Measurements from ENCODE around the gene ANO1. TPM values are rescaled to one million over a fixed set of nuclear protein-coding genes. Genes with fewer than 3 reads are reported as not detected.
A peak's percentile ranks its signal among the peaks of the same experiment; 100 is the strongest.

Gene ANO1
- total RNA-seq, 1 donor from 2014 or later, result 0.14 TPM

DNA sequence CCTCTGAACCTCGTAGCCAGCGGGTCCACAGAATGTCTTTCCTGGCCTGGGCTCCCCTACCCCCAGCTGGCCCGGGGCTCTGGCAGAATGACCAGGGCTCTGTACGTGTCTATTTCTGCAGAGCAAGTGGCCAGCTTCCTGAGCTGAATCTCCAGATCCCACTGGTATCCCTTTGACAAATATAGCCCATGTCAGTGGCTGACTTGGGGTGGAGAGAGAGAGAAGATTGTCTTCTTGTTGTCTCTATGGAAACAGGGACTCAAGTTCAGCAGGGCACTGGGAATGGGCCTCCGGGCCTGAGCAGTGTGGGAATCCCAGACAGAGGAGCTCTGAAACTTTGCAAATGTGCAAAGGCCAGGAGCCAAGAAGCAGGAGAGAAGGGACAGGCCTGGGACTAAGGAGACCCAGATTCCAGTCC lies 33.9 kb downstream of the ANO1 start:
- Histone ChIP-seq H3K79me2 (ENCODE audit: insufficient read depth, low read length) (no peaks in the 10 kb centered on the region), H3K9me3 (ENCODE audit: insufficient read depth, low read depth, low read length) (no peaks in the 10 kb centered on the region), H3K27me3 (ENCODE audit: insufficient read depth, low read length) (no peaks in the 10 kb centered on the region), H3K36me3 (ENCODE audit: insufficient read depth, low read length) (no peaks in the 10 kb centered on the region), H3K4me2 (ENCODE audit: low read length) (peak overlapping the region; percentile 62), H2AFZ (ENCODE audit: low read depth, low read length) (no peak overlapping the region), H3K9ac (ENCODE audit: low read length) (peak overlapping the region; percentile 31), H4K20me1 (ENCODE audit: insufficient read depth, low read length) (no peaks in the 10 kb centered on the region), H3K27ac (ENCODE audit: low read depth, low read length) (no peak overlapping the region), H3K4me3 (ENCODE audit: insufficient read depth, low read depth, low read length) (no peak overlapping the region), H3K4me1 (ENCODE audit: insufficient read depth, low read length) (peaks cover 32% of the 10 kb centered on the region)
- Mint-ChIP-seq H3K4me1 (ENCODE audit: low read depth, unreplicated experiment) (peaks cover 28% of the 10 kb centered on the region), H3K9me3 (ENCODE audit: unreplicated experiment) (no peaks in the 10 kb centered on the region), H3K27me3 (ENCODE audit: low read depth, unreplicated experiment) (peaks cover 34% of the 10 kb centered on the region), H3K36me3 (ENCODE audit: low read depth, unreplicated experiment) (no peaks in the 10 kb centered on the region), H3K27ac (ENCODE audit: unreplicated experiment) (peak overlapping the region; percentile 84), H3K4me3 (ENCODE audit: unreplicated experiment) (no peak overlapping the region)
- FAIRE-seq, result no peak
- no peak for DNase-seq (ENCODE audit: low read depth)
- no peak for TF ChIP-seq EZH2 (IDR thresholded peaks at IDR 0.05; ENCODE audit: insufficient read depth, low read length)
- TF ChIP-seq, protein P1, sequence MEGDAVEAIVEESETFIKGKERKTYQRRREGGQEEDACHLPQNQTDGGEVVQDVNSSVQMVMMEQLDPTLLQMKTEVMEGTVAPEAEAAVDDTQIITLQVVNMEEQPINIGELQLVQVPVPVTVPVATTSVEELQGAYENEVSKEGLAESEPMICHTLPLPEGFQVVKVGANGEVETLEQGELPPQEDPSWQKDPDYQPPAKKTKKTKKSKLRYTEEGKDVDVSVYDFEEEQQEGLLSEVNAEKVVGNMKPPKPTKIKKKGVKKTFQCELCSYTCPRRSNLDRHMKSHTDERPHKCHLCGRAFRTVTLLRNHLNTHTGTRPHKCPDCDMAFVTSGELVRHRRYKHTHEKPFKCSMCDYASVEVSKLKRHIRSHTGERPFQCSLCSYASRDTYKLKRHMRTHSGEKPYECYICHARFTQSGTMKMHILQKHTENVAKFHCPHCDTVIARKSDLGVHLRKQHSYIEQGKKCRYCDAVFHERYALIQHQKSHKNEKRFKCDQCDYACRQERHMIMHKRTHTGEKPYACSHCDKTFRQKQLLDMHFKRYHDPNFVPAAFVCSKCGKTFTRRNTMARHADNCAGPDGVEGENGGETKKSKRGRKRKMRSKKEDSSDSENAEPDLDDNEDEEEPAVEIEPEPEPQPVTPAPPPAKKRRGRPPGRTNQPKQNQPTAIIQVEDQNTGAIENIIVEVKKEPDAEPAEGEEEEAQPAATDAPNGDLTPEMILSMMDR (IDR thresholded peaks at IDR 0.05; ENCODE audit: insufficient read depth, low read depth, low read length), result no peak

DNA sequence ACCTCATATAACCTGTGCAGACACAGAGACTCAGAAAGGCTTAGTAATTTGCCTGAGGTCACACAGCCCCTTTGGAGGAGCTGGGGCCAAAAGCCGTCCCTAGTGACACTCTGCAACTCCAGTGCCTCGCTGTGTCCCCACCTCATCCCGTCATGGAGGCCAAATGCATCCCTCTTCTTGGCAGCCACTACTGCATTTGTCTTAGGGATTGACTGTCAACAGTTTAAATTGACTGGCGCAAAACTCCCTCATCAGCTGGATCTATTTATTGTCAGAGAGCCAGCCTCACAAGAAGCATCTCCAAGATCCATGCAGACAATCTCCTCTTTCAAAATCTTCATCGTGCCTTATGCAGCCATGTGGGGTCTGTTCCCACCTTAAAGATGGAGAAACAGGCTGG lies 35.7 kb downstream of the ANO1 start:
- no peak overlapping the region for H3K27ac ChIP-seq (ENCODE audit: low read depth, low read length)
- Mint-ChIP-seq H3K4me1 (ENCODE audit: low read depth, unreplicated experiment) (peaks cover 18% of the 10 kb centered on the region), H3K27ac (ENCODE audit: unreplicated experiment) (no peak overlapping the region), H3K27me3 (ENCODE audit: low read depth, unreplicated experiment) (peaks cover 34% of the 10 kb centered on the region), H3K4me3 (ENCODE audit: unreplicated experiment) (no peak overlapping the region), H3K36me3 (ENCODE audit: low read depth, unreplicated experiment) (no peaks in the 10 kb centered on the region), H3K9me3 (ENCODE audit: unreplicated experiment) (no peaks in the 10 kb centered on the region)
- H3K4me1 ChIP-seq (ENCODE audit: insufficient read depth, low read length), result peaks cover 19% of the 10 kb centered on the region
- TF ChIP-seq, protein P1 (IDR thresholded peaks at IDR 0.05; ENCODE audit: insufficient read depth, low read depth, low read length), result no peak
- TF ChIP-seq EZH2 (IDR thresholded peaks at IDR 0.05; ENCODE audit: insufficient read depth, low read length), result no peak
- no peak overlapping the region for H3K9ac ChIP-seq (ENCODE audit: low read length)
- no peak for FAIRE-seq
- no peaks in the 10 kb centered on the region for H3K27me3 ChIP-seq (ENCODE audit: insufficient read depth, low read length)
- H3K4me2 ChIP-seq (ENCODE audit: low read length), result no peak overlapping the region
- no peaks in the 10 kb centered on the region for H3K36me3 ChIP-seq (ENCODE audit: insufficient read depth, low read length)
- no peak for DNase-seq (ENCODE audit: low read depth)
- no peaks in the 10 kb centered on the region for H4K20me1 ChIP-seq (ENCODE audit: insufficient read depth, low read length)
- H3K79me2 ChIP-seq (ENCODE audit: insufficient read depth, low read length), result no peaks in the 10 kb centered on the region
- no peak overlapping the region for H3K4me3 ChIP-seq (ENCODE audit: insufficient read depth, low read depth, low read length)
- no peak overlapping the region for H2AFZ ChIP-seq (ENCODE audit: low read depth, low read length)
- no peaks in the 10 kb centered on the region for H3K9me3 ChIP-seq (ENCODE audit: insufficient read depth, low read depth, low read length)

DNA sequence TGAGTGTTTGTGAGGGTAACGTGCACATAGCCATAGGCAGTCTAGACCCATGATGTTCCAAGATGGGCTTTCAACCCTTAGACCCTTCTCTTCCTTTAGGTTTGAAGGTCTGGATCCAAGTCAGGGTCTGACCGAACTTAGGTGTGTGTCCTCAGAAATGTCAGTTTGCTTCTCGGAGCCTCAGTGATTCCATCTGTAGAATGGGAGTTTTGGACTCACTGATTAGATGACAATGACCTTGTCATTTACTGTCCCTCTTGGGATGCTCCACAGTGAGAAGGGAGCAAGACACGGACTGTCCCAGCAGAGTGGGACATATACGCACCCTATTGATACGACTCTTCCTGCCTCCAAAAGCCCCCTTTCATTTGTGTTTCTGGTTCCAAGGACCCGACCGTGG lies 37.7 kb downstream of the ANO1 start:
- H3K9me3 ChIP-seq (ENCODE audit: insufficient read depth, low read depth, low read length), result no peaks in the 10 kb centered on the region
- no peak for TF ChIP-seq EZH2 (IDR thresholded peaks at IDR 0.05; ENCODE audit: insufficient read depth, low read length)
- TF ChIP-seq, protein P1 (IDR thresholded peaks at IDR 0.05; ENCODE audit: insufficient read depth, low read depth, low read length), result no peak
- Mint-ChIP-seq H3K36me3 (ENCODE audit: low read depth, unreplicated experiment) (no peaks in the 10 kb centered on the region), H3K4me1 (ENCODE audit: low read depth, unreplicated experiment) (peaks cover 12% of the 10 kb centered on the region), H3K4me3 (ENCODE audit: unreplicated experiment) (no peak overlapping the region), H3K27ac (ENCODE audit: unreplicated experiment) (no peak overlapping the region), H3K27me3 (ENCODE audit: low read depth, unreplicated experiment) (peaks cover 42% of the 10 kb centered on the region), H3K9me3 (ENCODE audit: unreplicated experiment) (peaks cover 5% of the 10 kb centered on the region)
- H3K4me2 ChIP-seq (ENCODE audit: low read length), result no peak overlapping the region
- H4K20me1 ChIP-seq (ENCODE audit: insufficient read depth, low read length), result no peaks in the 10 kb centered on the region
- H3K79me2 ChIP-seq (ENCODE audit: insufficient read depth, low read length), result no peaks in the 10 kb centered on the region
- no peak overlapping the region for H2AFZ ChIP-seq (ENCODE audit: low read depth, low read length)
- no peaks in the 10 kb centered on the region for H3K27me3 ChIP-seq (ENCODE audit: insufficient read depth, low read length)
- no peaks in the 10 kb centered on the region for H3K36me3 ChIP-seq (ENCODE audit: insufficient read depth, low read length)
- DNase-seq (ENCODE audit: low read depth) (no peak), FAIRE-seq (no peak)
- peaks cover 13% of the 10 kb centered on the region for H3K4me1 ChIP-seq (ENCODE audit: insufficient read depth, low read length)
- H3K27ac ChIP-seq (ENCODE audit: low read depth, low read length), result no peak overlapping the region
- H3K4me3 ChIP-seq (ENCODE audit: insufficient read depth, low read depth, low read length), result no peak overlapping the region
- H3K9ac ChIP-seq (ENCODE audit: low read length), result no peak overlapping the region
